CD4-positive, alpha-beta T cell treated with Interleukin-12 subunit alpha and Interleukin-12 subunit beta, for 1 hour (primary cell): ENCODE results near the gene WDR1.

Experiments
- DNase-seq: peaks from one replicate; pipeline ENCODE4 v3.0.0-alpha.2; 2020

Gene WDR1

DNA sequence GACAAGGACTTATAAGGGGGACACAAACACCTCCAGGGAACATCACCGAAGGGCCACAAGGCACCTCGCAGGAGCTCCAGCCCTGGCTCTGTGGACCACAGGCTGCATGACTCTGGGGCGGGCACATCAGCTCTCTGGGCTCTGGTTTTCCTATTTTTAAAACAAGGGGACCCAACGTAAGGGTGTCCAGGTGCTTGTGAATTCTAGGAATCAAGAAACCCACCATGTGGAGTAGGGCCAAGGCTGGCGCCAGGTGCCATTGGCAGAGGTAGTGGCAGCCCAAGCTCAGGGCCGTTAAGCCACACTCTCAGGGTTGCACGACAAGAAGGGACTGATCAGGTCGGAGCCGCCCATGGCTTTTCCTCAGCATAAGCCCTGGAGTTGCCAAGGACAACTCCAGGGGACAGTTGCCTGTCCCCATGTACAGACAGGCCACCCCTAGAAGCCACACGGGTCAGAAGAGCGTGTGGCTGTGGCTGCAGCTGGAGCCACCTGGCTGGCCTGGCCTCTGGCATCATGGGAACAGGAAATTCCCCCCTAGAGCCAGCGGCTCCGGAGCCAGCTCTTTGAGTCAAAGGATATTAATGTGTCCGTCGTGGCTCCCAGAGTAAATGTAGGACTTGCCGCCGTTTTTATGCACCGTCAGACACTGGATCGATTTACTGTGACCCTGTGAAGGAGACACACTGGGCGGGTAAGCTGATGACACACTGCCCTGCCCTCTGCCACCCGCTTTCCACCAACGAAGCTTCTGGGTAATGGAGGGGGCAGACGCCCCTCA is 32.5 kb downstream of the WDR1 start:
- DNase-seq: no peak

GRCh38 chr4:10083331-10083771 is 33.2 kb downstream of the WDR1 start:
- DNase-seq: no peak

DNA sequence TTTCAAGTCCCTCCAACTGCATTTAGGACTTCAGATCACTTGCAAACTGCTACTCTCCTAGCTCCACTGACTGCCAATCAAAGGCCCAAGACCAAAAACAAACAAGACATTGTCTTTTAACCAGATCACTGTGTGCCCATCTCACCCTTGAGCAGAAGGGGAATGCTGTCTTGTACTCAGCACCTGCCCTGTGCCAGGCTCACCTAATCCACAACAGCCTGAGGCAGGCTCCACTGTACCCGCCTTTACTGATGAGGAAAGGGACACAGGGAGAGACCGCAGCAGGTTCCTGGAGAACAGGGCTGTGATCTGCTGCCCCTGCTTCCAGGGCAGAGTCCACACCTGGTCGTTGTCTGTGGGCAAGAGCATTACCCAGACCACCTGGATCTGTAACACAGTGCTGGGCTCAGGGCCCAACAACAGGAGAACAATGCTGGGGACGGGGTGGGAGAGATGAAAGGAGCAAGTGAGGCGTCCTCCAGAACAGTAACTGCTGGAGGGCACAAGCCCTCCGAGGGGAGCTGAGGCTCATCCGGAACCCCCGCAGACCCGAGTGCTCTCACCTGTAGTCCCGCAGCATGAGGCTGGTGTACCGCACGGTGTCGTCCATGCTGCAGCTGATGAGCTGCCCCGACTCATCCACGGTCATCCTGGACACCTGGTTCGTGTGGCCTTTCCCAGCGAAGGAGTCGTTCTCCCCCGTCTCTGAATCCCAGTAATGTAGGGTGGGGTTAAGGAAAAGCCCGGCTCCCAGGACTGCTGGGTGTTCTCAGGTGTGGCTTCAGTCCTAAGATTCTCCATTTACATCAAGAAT is 33.9 kb downstream of the WDR1 start:
- no peak for DNase-seq

DNA sequence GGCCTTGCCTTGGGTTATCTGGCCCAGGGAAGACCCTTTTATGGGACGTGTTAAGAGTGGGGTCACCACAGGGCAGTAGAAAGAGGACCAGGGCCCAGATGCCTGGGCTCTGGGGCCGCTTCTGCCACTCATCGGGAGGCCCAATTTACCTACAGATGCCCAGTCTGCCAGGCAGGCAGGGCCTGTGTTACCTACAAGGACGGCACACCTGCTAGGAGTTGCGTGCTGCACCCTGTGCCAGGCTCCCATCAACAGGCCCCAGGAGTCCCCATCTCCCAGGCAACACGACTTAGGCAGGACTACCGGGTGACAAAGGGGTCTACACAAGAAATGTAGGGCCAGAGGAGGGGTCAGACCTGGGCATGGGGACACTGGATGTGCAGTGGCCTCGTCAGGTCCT is 34.6 kb downstream of the WDR1 start:
- no peak for DNase-seq

DNA sequence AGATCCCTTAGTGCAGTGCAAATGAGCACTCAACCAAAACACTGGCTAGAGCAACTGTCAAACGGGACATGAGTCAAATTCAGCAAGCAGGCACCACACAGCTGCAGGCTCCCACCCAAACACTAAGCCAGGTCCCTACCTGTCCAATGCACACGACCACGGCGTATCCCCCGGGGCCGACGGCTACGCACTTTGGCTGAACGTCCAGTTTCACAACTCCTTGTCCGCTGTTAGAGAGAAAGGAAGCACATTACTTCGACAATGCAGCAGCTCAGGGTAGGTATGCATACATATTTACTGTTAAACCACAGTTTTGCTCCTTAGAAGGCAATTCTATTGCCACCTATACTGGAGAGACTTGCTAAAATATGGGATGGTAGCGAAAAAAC is 35.4 kb downstream of the WDR1 start:
- DNase-seq: no peak

DNA sequence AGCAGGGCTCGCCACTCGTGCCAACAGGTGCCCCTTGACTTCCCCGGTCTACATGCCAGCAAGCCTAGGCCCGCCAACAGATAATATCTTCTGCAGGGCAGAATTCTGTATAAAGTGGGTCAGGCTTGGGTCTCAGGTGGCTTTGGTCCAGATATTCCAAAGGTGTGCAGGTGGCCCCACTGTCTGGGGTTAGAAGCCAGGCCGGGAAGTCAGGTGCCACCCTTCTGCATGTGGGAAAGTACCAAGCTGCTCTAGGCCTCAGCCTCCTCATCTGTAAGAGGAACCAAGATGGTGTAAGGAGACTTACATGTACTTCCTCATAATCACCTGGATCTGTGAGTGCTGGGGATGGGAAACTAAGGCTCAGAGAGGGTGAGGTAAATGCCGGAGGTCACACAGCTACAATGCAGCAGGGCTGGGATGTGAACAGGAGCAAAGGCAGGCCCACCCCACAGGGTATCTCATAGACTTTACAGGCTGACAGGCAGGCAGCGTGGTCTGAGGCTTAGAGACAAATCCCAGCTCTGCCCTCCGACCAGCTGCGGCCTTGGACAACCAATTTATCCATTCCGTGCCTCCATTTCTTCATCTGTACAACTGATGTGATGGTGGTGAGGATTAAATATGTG is 35.9 kb downstream of the WDR1 start:
- DNase-seq: no peak

DNA sequence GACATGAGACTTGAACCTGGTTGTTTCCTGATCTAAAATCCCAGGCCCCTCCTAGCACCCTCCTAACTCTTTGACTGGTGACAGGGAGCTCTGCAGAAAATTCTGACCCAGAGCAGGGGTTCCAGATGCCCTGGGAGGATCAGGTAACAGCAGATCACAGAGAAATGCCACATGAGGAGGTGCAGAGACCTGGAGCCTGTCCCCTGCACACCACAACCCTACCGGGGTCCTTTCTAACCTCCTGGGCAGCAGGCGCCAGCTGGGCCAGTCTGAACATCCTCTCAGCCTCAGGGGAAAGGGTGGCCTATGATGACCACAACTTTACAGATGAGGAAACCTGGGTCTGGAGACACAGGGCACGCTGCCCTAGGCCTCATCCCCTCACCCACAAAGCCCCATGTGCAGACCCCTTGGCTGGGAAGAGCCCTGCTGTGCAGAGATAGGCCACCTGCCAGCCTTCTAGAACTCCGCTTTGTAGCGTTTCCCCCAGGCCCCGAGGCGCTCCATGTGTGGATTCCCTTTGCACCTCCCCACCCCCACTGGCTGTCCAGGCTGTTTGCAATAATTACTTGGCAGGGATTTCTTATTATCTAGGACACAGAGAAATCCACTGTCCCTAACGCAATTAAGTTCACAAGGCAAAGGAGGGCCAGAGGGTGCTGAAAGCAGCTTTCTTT is 36.5 kb downstream of the WDR1 start:
- DNase-seq: no peak

GRCh38 chr4:10079256-10079655 is 37.3 kb downstream of the WDR1 start:
- DNase-seq: no peak

DNA sequence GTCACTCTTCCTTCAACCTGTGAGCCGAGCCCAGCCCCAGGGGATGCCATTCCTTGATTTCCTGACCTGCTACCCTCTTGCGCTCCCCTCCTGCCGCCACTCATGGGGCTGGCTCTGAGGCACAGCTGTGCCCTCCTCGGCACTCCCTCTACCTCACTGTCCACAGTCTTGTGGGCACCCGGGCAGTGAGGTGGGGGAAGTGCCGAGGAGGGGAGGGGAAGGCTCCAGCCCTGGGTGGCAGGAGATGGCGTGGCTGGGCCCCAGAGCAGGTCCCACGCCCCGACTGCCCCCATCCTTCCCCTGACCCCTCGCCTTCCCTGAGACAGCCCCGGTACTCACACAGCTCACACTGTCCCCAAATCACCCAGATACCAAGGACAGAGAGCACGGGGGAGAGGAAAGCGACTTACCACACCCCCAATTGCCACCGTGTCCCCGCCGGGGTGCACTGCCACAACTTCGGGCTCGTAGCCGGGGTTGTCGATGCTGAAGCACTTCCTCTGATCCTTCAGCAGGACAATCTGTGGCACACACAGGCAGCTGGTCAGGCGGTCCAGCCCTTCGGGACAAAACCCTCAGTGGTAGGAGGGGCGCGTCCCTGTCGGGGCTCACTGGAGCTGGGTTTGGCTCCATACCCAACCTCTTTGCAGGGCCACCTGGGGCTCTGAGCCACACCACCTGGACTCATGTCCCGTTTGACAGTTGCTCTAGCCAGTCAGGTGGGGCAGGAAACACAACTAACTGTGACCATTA is 37.9 kb downstream of the WDR1 start:
- no peak for DNase-seq

DNA sequence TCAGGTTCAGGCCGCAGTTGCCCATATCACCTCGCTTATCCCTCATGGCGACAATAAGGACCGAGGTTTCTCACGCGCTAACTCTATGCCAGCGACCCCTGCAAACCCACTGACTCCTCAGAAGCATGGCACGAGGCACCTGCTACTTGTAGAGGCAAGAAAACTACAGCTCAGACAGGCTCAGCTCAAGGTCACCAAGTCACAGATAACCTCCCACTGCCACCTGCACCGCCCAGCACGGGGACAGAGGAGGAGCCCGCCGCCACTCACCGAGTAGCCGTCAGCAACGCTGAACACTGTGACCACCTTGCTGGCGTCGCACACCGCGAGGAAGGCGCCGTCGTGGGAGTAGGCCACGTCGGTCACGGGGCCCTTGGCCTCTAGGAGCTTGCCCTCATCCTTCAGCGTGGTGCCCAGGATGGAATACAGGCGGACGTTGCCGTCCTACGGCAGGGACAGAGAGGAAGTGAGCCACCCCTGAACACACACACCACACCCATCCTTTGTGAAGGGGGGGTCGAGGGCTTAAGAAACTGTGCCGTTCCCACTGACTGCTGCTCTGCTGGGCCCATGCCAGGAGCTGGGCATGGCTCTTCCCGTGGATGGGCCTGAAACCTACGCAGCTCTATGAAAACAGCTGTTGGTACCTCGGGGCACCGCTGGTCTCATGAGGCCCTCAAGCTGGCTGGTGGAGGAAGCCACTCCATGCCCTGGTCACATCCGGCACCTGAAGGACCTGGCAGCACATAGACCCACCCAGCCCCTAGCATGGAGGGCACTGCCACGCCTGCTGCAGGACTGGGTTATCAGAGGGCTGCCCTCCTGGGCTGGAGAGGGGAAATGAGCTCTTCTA is 38.9 kb downstream of the WDR1 start:
- no peak for DNase-seq

DNA sequence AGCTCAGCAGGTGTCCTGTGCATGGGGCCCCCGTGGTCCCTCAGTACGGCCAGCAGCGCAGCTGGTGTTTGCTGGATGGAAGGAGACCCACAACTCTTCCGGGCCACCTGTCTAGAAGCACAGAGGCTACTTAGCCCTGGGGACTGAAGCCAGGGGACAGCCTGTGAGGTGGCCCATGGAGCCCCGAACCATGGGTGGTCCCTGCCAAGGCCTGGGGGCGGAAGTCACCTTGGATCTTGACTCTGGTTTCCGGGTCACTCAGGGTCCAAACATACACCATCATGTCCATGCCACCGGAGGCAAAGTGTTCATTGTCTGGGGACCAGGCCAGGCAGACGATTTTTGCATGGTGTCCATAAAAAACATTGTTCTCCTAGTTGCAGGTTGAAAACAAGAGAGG is 39.5 kb downstream of the WDR1 start:
- no peak for DNase-seq

DNA sequence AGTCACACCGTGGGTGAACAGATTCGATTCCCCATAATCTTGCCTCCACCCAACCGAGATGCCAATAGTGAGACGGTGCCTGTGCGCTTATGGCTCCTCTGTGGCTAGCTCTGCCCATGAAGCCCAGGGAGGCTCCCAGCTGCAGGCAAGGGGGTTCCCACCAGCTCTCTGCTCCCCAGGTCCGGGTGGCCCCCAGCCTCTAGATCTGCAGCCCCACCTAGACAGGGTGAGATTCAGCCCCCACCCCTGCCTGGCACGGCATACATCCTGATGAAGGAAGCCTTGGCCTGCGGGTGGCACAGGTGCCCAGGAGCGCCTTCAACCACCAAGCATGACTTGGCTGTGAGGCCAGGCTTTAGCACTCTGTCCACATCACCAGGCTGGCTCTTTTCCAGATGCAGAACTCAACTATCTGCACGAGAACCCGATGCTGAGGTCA is 40.6 kb downstream of the WDR1 start:
- DNase-seq: no peak

GRCh38 chr4:10075158-10075863 is 41.3 kb downstream of the WDR1 start:
- no peak for DNase-seq

DNA sequence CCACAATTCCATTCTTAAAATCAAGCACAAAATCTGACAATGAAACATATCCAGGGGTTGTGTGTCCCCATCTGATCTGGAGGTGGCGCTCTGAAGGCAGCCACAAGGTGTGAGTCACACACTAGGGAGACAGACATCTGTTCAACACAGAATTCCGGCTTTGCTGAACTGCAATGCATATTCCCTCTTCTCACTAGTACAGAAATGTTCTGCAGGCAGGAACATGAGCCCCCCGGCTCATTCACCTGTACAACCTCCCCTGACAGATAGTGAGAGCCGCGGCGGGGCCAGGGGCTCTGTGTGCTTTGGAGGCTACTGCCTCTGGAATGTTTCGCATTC is 41.9 kb downstream of the WDR1 start:
- DNase-seq: no peak

DNA sequence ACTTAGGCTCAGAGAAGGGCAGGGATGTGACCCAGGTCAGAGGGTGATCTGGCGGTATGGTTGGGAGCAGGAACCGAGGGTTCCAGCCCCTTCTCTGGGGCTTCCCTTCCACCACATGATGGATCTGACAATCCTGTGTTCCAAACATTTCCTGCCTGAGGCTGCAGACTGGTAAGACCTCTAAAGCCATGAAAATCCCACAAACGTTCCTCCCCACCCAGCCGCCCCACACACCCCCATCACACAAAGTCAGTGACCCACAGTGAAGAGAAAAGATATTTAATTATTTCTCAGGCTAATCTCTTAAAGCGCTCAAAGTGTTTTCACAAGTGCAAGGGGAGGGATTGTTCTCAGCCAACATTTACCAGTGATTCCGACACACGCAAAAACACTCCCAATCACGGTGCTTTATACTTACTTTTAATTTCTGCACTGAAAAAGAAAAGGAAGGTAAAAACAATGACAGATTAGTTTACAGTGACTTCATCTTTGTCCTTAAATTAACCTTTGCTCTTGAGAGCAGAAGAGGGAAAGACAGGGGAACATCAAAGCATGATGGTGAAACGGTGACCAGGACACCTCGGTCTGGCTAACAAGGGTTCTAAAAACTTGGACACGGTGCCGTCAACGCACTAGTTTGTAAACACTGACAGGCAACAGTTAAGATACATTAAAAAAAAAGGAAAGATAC is 42.4 kb downstream of the WDR1 start:
- no peak for DNase-seq

GRCh38 chr4:10072420-10073017 is 44.1 kb downstream of the WDR1 start:
- no peak for DNase-seq

GRCh38 chr4:10069075-10069642 is 47.4 kb downstream of the WDR1 start:
- no peak for DNase-seq

GRCh38 chr4:10066670-10067651 is 49.6 kb downstream of the WDR1 start:
- no peak for DNase-seq
